ENCODE measurements around the gene ATG2A.

The ATG2A gene

GRCh38 chr11:64913171-64913727 is 3.8 kb downstream of the ATG2A start:
- H3K4me3 ChIP-seq (ENCODE audit: low read length), result no peak overlapping the region
- peaks cover 39% of the 10 kb centered on the region for H3K36me3 ChIP-seq (ENCODE audit: insufficient read depth, low read length)
- H3K9ac ChIP-seq (ENCODE audit: low read depth, low read length), result no peak overlapping the region
- H3K27me3 ChIP-seq (ENCODE audit: insufficient read depth, low read length), result no peaks in the 10 kb centered on the region
- no peak overlapping the region for H3K27ac ChIP-seq (ENCODE audit: low read depth, low read length)
- no peaks in the 10 kb centered on the region for H3K9me3 ChIP-seq (ENCODE audit: insufficient read depth, low read depth, low read length)
- WGBS, result 87% methylated on average over 18 of the region's 18 CpGs
- H3K4me1 ChIP-seq (ENCODE audit: insufficient read depth, low read length), result peaks cover 11% of the 10 kb centered on the region; the same call in 1 of the 2 replicates

- Histone ChIP-seq H3K27me3 (ENCODE audit: insufficient read depth, low read length) (no peaks in the 10 kb centered on the region), H3K27ac (ENCODE audit: low read depth, low read length) (no peak overlapping the region), H3K4me3 (ENCODE audit: low read length) (no peak overlapping the region), H3K4me1 (ENCODE audit: insufficient read depth, low read length) (peaks cover 7% of the 10 kb centered on the region; the same call in 1 of the 2 replicates), H3K9ac (ENCODE audit: low read depth, low read length) (no peak overlapping the region), H3K9me3 (ENCODE audit: insufficient read depth, low read depth, low read length) (no peaks in the 10 kb centered on the region), H3K36me3 (ENCODE audit: insufficient read depth, low read length) (peaks cover 44% of the 10 kb centered on the region)
- WGBS, result 87% methylated on average over 7 of the region's 9 CpGs
Observed at GRCh38 chr11:64911689-64912088, 5.3 kb downstream of the ATG2A start.

- Histone ChIP-seq H3K4me1 (ENCODE audit: insufficient read depth, low read length) (peaks cover 6% of the 10 kb centered on the region; the same call in 1 of the 2 replicates), H3K9ac (ENCODE audit: low read depth, low read length) (no peak overlapping the region), H3K9me3 (ENCODE audit: insufficient read depth, low read depth, low read length) (no peaks in the 10 kb centered on the region), H3K4me3 (ENCODE audit: low read length) (no peak overlapping the region), H3K27ac (ENCODE audit: low read depth, low read length) (no peak overlapping the region), H3K27me3 (ENCODE audit: insufficient read depth, low read length) (no peaks in the 10 kb centered on the region), H3K36me3 (ENCODE audit: insufficient read depth, low read length) (peaks cover 50% of the 10 kb centered on the region)
- 91% methylated on average over 7 of the region's 7 CpGs for WGBS
Observed at GRCh38 chr11:64911142-64911541, 5.9 kb downstream of the ATG2A start.

GRCh38 chr11:64910451-64911093 is 6.4 kb downstream of the ATG2A start:
- Histone ChIP-seq H3K27ac (ENCODE audit: low read depth, low read length) (no peak overlapping the region), H3K4me3 (ENCODE audit: low read length) (no peak overlapping the region), H3K4me1 (ENCODE audit: insufficient read depth, low read length) (peaks cover under 1% of the 10 kb centered on the region; the same call in 1 of the 2 replicates), H3K36me3 (ENCODE audit: insufficient read depth, low read length) (peaks cover 55% of the 10 kb centered on the region), H3K9me3 (ENCODE audit: insufficient read depth, low read depth, low read length) (no peaks in the 10 kb centered on the region), H3K27me3 (ENCODE audit: insufficient read depth, low read length) (no peaks in the 10 kb centered on the region), H3K9ac (ENCODE audit: low read depth, low read length) (no peak overlapping the region)
- WGBS, result 95% methylated on average over 27 of the region's 27 CpGs

GRCh38 chr11:64909653-64910343 is 7.2 kb downstream of the ATG2A start:
- Histone ChIP-seq H3K36me3 (ENCODE audit: insufficient read depth, low read length) (peaks cover 62% of the 10 kb centered on the region), H3K27me3 (ENCODE audit: insufficient read depth, low read length) (no peaks in the 10 kb centered on the region), H3K9ac (ENCODE audit: low read depth, low read length) (no peak overlapping the region), H3K9me3 (ENCODE audit: insufficient read depth, low read depth, low read length) (no peaks in the 10 kb centered on the region), H3K27ac (ENCODE audit: low read depth, low read length) (no peak overlapping the region), H3K4me1 (ENCODE audit: insufficient read depth, low read length) (no peaks in the 10 kb centered on the region), H3K4me3 (ENCODE audit: low read length) (no peak overlapping the region)
- WGBS, result 92% methylated on average over 39 of the region's 39 CpGs

- Histone ChIP-seq H3K27ac (ENCODE audit: low read depth, low read length) (no peak overlapping the region), H3K9ac (ENCODE audit: low read depth, low read length) (no peak overlapping the region), H3K36me3 (ENCODE audit: insufficient read depth, low read length) (peaks cover 61% of the 10 kb centered on the region), H3K4me3 (ENCODE audit: low read length) (no peak overlapping the region), H3K4me1 (ENCODE audit: insufficient read depth, low read length) (no peaks in the 10 kb centered on the region), H3K9me3 (ENCODE audit: insufficient read depth, low read depth, low read length) (no peaks in the 10 kb centered on the region), H3K27me3 (ENCODE audit: insufficient read depth, low read length) (no peaks in the 10 kb centered on the region)
- 92% methylated on average over 11 of the region's 11 CpGs for WGBS
Observed at GRCh38 chr11:64908766-64909165, 8.2 kb downstream of the ATG2A start.

- no peak overlapping the region for H3K4me3 ChIP-seq (ENCODE audit: low read length)
- no peaks in the 10 kb centered on the region for H3K4me1 ChIP-seq (ENCODE audit: insufficient read depth, low read length)
- 98% methylated on average over 13 of the region's 13 CpGs for WGBS
- H3K36me3 ChIP-seq (ENCODE audit: insufficient read depth, low read length), result peaks cover 43% of the 10 kb centered on the region
- H3K27ac ChIP-seq (ENCODE audit: low read depth, low read length), result no peak overlapping the region
- no peaks in the 10 kb centered on the region for H3K27me3 ChIP-seq (ENCODE audit: insufficient read depth, low read length)
- H3K9ac ChIP-seq (ENCODE audit: low read depth, low read length), result no peak overlapping the region
- no peaks in the 10 kb centered on the region for H3K9me3 ChIP-seq (ENCODE audit: insufficient read depth, low read depth, low read length)
Observed at GRCh38 chr11:64906314-64906635, 10.7 kb downstream of the ATG2A start.

GRCh38 chr11:64905516-64906313 is 11.3 kb downstream of the ATG2A start:
- Histone ChIP-seq H3K4me1 (ENCODE audit: insufficient read depth, low read length) (no peaks in the 10 kb centered on the region), H3K27ac (ENCODE audit: low read depth, low read length) (no peak overlapping the region), H3K9me3 (ENCODE audit: insufficient read depth, low read depth, low read length) (no peaks in the 10 kb centered on the region), H3K9ac (ENCODE audit: low read depth, low read length) (no peak overlapping the region), H3K27me3 (ENCODE audit: insufficient read depth, low read length) (no peaks in the 10 kb centered on the region), H3K36me3 (ENCODE audit: insufficient read depth, low read length) (peaks cover 39% of the 10 kb centered on the region), H3K4me3 (ENCODE audit: low read length) (no peak overlapping the region)
- 95% methylated on average over 25 of the region's 25 CpGs for WGBS

GRCh38 chr11:64903291-64903833 is 13.6 kb downstream of the ATG2A start:
- Histone ChIP-seq H3K9ac (ENCODE audit: low read depth, low read length) (no peak overlapping the region), H3K27me3 (ENCODE audit: insufficient read depth, low read length) (no peaks in the 10 kb centered on the region), H3K4me3 (ENCODE audit: low read length) (no peak overlapping the region), H3K36me3 (ENCODE audit: insufficient read depth, low read length) (peaks cover 29% of the 10 kb centered on the region), H3K27ac (ENCODE audit: low read depth, low read length) (no peak overlapping the region), H3K9me3 (ENCODE audit: insufficient read depth, low read depth, low read length) (no peaks in the 10 kb centered on the region), H3K4me1 (ENCODE audit: insufficient read depth, low read length) (no peaks in the 10 kb centered on the region)
- WGBS, result 95% methylated on average over 23 of the region's 23 CpGs

GRCh38 chr11:64902102-64902900 is 14.7 kb downstream of the ATG2A start:
- Histone ChIP-seq H3K27me3 (ENCODE audit: insufficient read depth, low read length) (no peaks in the 10 kb centered on the region), H3K9me3 (ENCODE audit: insufficient read depth, low read depth, low read length) (no peaks in the 10 kb centered on the region), H3K27ac (ENCODE audit: low read depth, low read length) (no peak overlapping the region), H3K4me3 (ENCODE audit: low read length) (no peak overlapping the region), H3K9ac (ENCODE audit: low read depth, low read length) (no peak overlapping the region), H3K4me1 (ENCODE audit: insufficient read depth, low read length) (no peaks in the 10 kb centered on the region), H3K36me3 (ENCODE audit: insufficient read depth, low read length) (peaks cover 34% of the 10 kb centered on the region)
- WGBS, result 95% methylated on average over 30 of the region's 30 CpGs
